ENCODE measurements around the gene ZNF326.

ZNF326 gene, protein sequence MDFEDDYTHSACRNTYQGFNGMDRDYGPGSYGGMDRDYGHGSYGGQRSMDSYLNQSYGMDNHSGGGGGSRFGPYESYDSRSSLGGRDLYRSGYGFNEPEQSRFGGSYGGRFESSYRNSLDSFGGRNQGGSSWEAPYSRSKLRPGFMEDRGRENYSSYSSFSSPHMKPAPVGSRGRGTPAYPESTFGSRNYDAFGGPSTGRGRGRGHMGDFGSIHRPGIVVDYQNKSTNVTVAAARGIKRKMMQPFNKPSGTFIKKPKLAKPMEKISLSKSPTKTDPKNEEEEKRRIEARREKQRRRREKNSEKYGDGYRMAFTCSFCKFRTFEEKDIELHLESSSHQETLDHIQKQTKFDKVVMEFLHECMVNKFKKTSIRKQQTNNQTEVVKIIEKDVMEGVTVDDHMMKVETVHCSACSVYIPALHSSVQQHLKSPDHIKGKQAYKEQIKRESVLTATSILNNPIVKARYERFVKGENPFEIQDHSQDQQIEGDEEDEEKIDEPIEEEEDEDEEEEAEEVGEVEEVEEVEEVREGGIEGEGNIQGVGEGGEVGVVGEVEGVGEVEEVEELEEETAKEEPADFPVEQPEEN

DNA sequence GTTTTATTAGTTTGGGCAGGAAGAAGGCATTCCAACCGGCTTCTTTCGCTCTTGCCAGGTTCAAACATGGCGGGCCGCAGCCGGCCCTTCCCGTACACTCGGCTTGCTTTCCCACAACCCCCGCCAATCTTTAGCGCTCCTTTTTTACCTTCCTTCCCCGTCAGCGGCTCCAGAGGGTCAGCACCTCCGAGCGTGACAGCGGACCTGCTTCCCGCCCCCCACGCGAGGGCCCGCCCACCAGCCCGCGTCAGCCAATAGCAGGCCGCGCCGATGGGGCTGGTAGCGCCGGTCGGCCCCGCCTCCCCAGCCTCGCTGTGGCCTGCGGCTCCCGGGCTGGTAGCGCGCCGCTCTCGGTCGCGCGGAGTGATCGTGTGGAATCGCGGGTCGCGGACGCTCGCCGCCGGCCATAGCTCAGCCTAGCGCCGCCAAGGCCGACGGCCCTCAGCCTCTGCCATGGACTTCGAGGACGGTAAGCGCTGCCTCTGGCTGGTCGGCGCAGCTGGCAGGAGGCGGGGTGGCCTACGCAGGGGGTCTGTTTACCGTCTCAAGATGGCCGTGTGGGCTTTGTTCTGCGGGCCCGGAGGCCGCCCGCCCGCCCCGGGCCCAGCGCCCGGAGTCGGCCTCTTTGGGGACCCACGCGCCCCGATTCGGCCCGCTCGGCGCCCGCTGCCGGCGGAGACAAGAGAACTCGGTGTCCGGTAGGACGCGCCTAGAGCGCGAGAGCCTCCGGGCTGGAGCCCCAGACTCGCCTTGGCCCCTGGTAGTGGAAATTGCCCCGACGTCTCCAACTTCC lies at the start of gene ZNF326:
ZNF326 (plus strand) TSS at position 306 of the 793 bp plus-strand sequence; CDS start at position 454, 148 bp downstream.
- Histone ChIP-seq H3K9me3 (ENCODE audit: control insufficient read depth, low read length) (no peaks in the 10 kb centered on the region), H3K9ac (ENCODE audit: low read length) (peak within 1 kb of the TSS; percentile 96), H3K4me3 (ENCODE audit: low read length) (peak within 1 kb of the TSS; percentile 96), H3K36me3 (ENCODE audit: control insufficient read depth, insufficient read depth, low read length, severe bottlenecking) (no peaks in the 10 kb centered on the region), H3K4me1 (ENCODE audit: control insufficient read depth, insufficient read depth, low read length) (peaks cover 36% of the 10 kb centered on the region), H3K27me3 (replicated peaks; ENCODE audit: control insufficient read depth, insufficient read depth, low read length) (no peaks in the 10 kb centered on the region)
- peak; percentile 98 for DNase-seq (ENCODE audit: low read depth)

DNA sequence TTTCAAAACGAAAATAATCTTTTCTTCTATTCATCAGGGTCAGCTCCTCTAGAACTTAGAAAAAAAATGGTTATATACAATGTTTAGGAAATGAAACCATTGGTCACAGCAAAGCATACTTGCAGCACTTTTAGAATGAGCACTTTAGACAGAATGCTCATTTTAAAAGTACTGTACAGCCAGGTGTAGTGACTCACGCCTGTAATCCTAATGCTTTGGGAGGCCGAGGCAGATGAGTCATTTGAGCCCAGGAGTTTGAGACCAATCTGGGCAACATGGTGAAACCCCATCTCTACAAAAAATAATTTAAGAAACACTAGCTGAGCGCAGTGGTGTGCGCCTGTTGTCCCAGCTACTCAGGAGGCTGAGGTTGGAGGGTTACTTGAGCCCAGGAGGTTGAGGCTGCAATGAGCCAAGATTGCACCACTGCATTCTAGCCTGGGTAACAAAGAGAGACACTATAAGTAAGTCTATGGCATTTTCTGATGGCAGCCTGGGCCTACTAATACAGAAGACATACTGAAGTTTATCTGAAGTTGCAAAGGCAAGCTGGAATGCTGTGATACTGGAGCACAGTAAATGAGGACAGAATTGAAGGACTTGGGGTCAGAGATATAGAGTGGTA lies 48.9 kb upstream of the ZNF326 start:
- H3K4me1 ChIP-seq (ENCODE audit: control insufficient read depth, insufficient read depth, low read length): peaks cover 9% of the 10 kb centered on the region
- H3K36me3 ChIP-seq (ENCODE audit: control insufficient read depth, insufficient read depth, low read length, severe bottlenecking): no peaks in the 10 kb centered on the region
- H3K9me3 ChIP-seq (ENCODE audit: control insufficient read depth, low read length): no peaks in the 10 kb centered on the region
- no peaks in the 10 kb centered on the region for H3K27me3 ChIP-seq (replicated peaks; ENCODE audit: control insufficient read depth, insufficient read depth, low read length)
- H3K9ac ChIP-seq (ENCODE audit: low read length): no peak overlapping the region
- no peak for DNase-seq (ENCODE audit: low read depth)
- H3K4me3 ChIP-seq (ENCODE audit: low read length): no peak overlapping the region

DNA sequence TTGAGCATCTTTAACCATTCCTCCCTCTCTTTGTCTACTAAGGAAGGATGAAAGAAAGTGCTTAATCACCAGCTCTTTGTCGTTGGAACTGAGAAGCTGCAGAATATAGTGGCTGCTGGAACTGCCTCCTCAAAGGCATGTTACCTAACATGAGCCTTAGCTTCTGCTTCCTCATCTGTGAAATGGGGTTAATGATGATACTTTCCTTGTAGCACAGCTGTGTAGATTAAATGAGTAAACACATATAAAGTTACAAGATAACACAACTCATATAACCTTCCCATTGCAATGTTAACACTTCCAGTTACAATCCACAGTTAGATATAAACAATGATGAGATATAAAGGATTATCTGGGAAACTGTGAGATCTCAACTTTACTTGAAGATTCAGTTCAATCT lies 48.4 kb upstream of the ZNF326 start:
- DNase-seq (ENCODE audit: low read depth): no peak
- H3K27me3 ChIP-seq (replicated peaks; ENCODE audit: control insufficient read depth, insufficient read depth, low read length): no peaks in the 10 kb centered on the region
- H3K4me3 ChIP-seq (ENCODE audit: low read length): no peak overlapping the region
- peaks cover 10% of the 10 kb centered on the region for H3K4me1 ChIP-seq (ENCODE audit: control insufficient read depth, insufficient read depth, low read length)
- no peak overlapping the region for H3K9ac ChIP-seq (ENCODE audit: low read length)
- no peaks in the 10 kb centered on the region for H3K36me3 ChIP-seq (ENCODE audit: control insufficient read depth, insufficient read depth, low read length, severe bottlenecking)
- H3K9me3 ChIP-seq (ENCODE audit: control insufficient read depth, low read length): no peaks in the 10 kb centered on the region

DNA sequence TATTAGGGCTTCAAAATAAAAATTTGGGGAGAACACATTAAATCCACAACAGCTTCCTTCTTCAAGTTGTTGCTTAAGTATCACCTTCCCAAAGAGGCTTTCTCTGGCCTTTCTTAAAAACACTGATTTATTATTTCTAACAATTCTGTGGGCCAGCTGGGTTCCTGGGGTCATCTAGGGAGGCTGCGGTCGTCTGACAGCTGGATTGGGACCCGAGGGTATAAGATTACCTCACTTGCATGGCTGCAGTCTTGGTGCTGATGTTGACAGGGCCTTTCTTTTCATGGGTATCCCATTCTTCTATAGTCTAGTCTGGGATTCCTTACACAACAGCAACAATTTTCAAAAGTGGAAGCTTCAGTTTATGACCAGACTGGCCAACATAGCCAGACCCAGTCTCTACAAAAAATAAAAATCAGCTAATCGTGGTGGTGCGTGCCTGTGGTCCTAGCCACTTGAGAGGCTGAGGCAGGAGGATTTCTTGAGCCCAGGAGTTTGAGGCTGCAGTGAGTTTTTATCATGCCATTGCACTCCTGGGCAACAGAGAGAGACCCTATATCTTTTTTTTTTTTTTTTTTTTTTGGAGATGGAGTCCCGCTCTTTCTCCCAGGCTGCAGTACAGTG lies 46.1 kb upstream of the ZNF326 start:
- no peaks in the 10 kb centered on the region for H3K27me3 ChIP-seq (replicated peaks; ENCODE audit: control insufficient read depth, insufficient read depth, low read length)
- H3K4me1 ChIP-seq (ENCODE audit: control insufficient read depth, insufficient read depth, low read length): peaks cover 12% of the 10 kb centered on the region
- H3K36me3 ChIP-seq (ENCODE audit: control insufficient read depth, insufficient read depth, low read length, severe bottlenecking): no peaks in the 10 kb centered on the region
- no peaks in the 10 kb centered on the region for H3K9me3 ChIP-seq (ENCODE audit: control insufficient read depth, low read length)
- DNase-seq (ENCODE audit: low read depth): no peak
- no peak overlapping the region for H3K9ac ChIP-seq (ENCODE audit: low read length)
- no peak overlapping the region for H3K4me3 ChIP-seq (ENCODE audit: low read length)

DNA sequence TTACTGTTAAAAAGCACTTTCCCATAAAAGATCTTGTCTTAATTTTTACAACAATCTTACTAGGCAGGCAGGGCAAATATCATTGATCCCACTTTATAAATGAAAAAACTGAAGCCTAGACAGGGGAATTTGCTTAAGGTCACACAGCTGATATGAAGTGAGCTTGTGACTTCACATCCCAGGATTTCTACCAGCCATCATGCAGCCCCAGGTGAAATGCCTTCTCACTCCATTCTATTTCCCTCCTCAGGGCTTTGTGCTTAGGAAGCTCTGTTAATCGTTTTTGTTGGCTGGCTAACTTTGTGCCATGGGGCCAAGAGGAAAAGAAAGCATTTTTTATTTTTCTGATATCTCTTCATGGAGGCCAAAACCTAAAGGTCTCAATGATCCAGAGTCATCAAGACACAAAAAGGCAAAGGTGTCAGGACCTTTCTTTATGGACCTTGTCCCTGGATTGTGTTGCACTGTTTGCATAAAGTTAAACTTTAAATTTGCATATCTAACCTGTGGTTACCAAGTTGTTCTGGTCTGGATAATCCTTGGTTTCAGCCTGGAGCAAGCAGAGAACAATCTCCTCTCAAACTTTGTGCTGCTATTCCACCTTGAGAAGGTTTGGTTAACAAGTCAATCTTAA lies 44.8 kb upstream of the ZNF326 start:
- Histone ChIP-seq H3K4me3 (ENCODE audit: low read length) (no peak overlapping the region), H3K9ac (ENCODE audit: low read length) (no peak overlapping the region), H3K36me3 (ENCODE audit: control insufficient read depth, insufficient read depth, low read length, severe bottlenecking) (no peaks in the 10 kb centered on the region), H3K4me1 (ENCODE audit: control insufficient read depth, insufficient read depth, low read length) (peaks cover 12% of the 10 kb centered on the region), H3K27me3 (replicated peaks; ENCODE audit: control insufficient read depth, insufficient read depth, low read length) (no peaks in the 10 kb centered on the region), H3K9me3 (ENCODE audit: control insufficient read depth, low read length) (no peaks in the 10 kb centered on the region)
- no peak for DNase-seq (ENCODE audit: low read depth)

DNA sequence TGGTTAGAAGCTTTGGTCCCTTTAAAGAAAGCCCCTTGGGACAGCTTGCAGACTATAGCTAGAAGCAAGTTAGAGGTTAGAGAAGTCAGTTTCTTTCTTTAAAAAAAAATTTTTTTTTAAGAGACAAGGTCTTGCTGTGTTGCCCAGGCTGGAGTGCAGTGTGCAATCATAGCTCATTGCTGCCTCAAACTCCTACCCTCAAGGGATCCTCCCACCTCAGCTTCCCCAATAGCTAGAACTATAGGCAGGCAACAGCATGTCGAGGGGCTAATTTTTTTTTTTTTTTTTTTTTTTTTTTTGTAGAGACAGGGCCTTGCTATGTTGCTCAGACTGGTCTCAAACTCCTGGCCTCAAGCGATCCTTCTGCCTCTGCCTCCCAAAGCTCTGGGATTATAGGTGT lies 44.2 kb upstream of the ZNF326 start:
- Histone ChIP-seq H3K9ac (ENCODE audit: low read length) (no peak overlapping the region), H3K36me3 (ENCODE audit: control insufficient read depth, insufficient read depth, low read length, severe bottlenecking) (no peaks in the 10 kb centered on the region)
- DNase-seq (ENCODE audit: low read depth): no peak

DNA sequence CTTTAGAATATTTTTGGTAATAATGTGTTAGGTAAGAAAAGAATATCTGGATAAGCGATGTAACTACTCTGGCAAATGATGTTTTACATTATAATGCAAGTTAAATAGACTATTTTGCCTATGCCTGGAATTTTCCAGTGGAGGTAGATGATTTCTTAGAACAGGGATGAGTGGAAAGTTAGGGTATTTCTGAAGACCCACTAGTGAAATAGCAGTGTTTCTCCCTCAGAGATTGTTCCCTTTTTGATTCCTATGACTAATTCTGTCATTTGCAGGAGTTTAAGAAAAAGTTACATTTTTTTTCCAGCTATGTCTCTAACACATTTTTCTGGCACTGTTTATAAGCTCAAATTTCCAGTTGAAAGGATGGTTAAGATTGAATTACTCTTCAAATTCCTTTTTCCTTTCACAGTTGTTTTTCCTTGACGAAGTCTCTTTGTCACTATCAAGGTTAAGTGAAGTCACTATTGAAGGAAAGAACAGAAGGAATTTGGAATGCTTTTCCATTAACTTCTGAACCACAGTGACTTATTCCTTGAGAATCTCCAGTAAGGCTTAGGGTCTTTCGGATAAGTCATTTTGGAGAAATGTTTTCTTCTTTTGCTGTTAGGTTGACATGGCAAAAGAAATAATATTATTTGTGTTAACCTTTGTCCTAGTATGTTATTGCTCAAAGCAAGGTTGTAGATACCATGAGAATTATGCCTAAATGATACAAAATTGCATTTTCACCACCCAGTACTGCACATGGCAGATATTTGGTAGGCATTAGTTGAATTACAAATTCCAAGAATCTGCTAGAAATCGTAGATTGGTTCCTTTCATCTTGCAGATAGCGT lies 42.9 kb upstream of the ZNF326 start:
- H3K9ac ChIP-seq (ENCODE audit: low read length): no peak overlapping the region
- H3K36me3 ChIP-seq (ENCODE audit: control insufficient read depth, insufficient read depth, low read length, severe bottlenecking): no peaks in the 10 kb centered on the region
- no peaks in the 10 kb centered on the region for H3K27me3 ChIP-seq (replicated peaks; ENCODE audit: control insufficient read depth, insufficient read depth, low read length)
- H3K4me3 ChIP-seq (ENCODE audit: low read length): no peak overlapping the region
- no peaks in the 10 kb centered on the region for H3K9me3 ChIP-seq (ENCODE audit: control insufficient read depth, low read length)
- peaks cover 12% of the 10 kb centered on the region for H3K4me1 ChIP-seq (ENCODE audit: control insufficient read depth, insufficient read depth, low read length)
- DNase-seq (ENCODE audit: low read depth): peak; percentile 60

More for the DNA sequence above, 44.2 kb upstream of the ZNF326 start:
- no peaks in the 10 kb centered on the region for H3K27me3 ChIP-seq (replicated peaks; ENCODE audit: control insufficient read depth, insufficient read depth, low read length)
- no peak overlapping the region for H3K4me3 ChIP-seq (ENCODE audit: low read length)
- H3K9me3 ChIP-seq (ENCODE audit: control insufficient read depth, low read length): no peaks in the 10 kb centered on the region
- peaks cover 12% of the 10 kb centered on the region for H3K4me1 ChIP-seq (ENCODE audit: control insufficient read depth, insufficient read depth, low read length)

DNA sequence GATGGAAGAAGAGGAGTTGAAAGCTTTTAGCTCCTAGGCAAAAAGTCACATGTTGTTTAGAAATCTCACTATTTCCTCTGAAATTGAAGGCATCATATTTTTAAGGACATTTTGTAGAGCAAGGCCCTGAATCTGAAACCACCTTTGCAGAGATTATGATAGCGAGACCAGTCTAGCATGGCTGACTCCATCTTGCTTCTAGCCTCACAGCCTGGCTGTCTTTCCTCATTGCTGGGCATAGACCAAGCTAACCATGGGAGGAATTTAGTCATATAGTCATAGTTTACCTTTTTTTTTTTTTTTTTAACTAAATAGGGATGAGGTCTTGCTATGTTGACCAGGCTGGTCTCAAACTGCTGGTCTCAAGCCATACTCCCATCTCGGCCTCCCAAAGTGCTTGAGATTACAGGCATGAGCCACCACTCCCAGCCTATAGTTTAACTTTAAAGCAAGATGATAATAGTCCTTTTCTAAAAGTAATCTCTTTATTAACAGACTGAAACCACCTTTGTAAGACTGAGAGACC lies 42.2 kb upstream of the ZNF326 start:
- no peaks in the 10 kb centered on the region for H3K9me3 ChIP-seq (ENCODE audit: control insufficient read depth, low read length)
- no peaks in the 10 kb centered on the region for H3K27me3 ChIP-seq (replicated peaks; ENCODE audit: control insufficient read depth, insufficient read depth, low read length)
- peaks cover 12% of the 10 kb centered on the region for H3K4me1 ChIP-seq (ENCODE audit: control insufficient read depth, insufficient read depth, low read length)
- H3K4me3 ChIP-seq (ENCODE audit: low read length): no peak overlapping the region
- H3K9ac ChIP-seq (ENCODE audit: low read length): no peak overlapping the region
- DNase-seq (ENCODE audit: low read depth): no peak
- H3K36me3 ChIP-seq (ENCODE audit: control insufficient read depth, insufficient read depth, low read length, severe bottlenecking): no peaks in the 10 kb centered on the region

DNA sequence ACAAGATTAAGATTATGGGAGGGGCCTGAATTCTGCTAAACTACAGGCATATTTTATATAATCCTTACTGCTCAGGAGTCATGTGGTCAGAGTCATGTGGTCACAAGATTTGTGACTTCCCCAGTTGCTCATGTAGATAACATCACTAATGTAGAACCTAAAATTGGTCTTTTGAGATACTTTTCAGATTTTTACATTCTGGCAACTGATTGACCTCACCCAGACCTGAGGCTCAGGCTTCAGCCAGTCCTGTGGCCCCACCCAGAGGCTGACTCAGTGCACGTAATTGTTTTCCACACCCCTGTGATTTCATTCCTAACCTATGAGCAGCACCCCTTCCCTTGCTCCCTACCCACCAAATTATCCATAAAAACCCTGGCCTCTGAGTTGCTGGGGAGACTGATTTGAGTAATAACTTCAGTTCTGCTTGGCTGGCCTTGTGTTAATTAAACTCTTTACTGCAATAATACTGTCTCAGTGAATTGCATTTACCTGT lies 41.7 kb upstream of the ZNF326 start:
- Histone ChIP-seq H3K9me3 (ENCODE audit: control insufficient read depth, low read length) (no peaks in the 10 kb centered on the region), H3K36me3 (ENCODE audit: control insufficient read depth, insufficient read depth, low read length, severe bottlenecking) (no peaks in the 10 kb centered on the region), H3K27me3 (replicated peaks; ENCODE audit: control insufficient read depth, insufficient read depth, low read length) (no peaks in the 10 kb centered on the region), H3K4me3 (ENCODE audit: low read length) (no peak overlapping the region), H3K4me1 (ENCODE audit: control insufficient read depth, insufficient read depth, low read length) (peaks cover 12% of the 10 kb centered on the region), H3K9ac (ENCODE audit: low read length) (no peak overlapping the region)
- DNase-seq (ENCODE audit: low read depth): peak; percentile 75

All from adipocyte (in vitro differentiated cells).